HepG2 (cell line): ENCODE measurements around the gene APLF. TPM values are rescaled to one million over a fixed set of nuclear protein-coding genes. Genes with fewer than 3 reads are reported as not detected.

Source experiments
- ATAC-seq: fragments of 200-7000 bp; cut with Tn5 transposase; 3 replicates; pipeline ENCODE4 v1.9.1; 2020; ENCODE audit warnings: mild to moderate bottlenecking, moderate library complexity
- BruUV-seq: library from RNA; stranded (reverse); fragments of 400-500 nt; replicated peaks from 2 replicates; lab custom pipeline; 2021; lab: Mats Ljungman, UMichigan
- CTCF ChIA-PET: fragments of 300-600 bp; formaldehyde crosslinking; extraction: SDS; loops from one replicate; lab custom pipeline; 2021; ENCODE audit warnings: low total read pairs, inconsistent platforms, low intra/inter-chr PET ratio; lab: Yijun Ruan, JAX
- POLR2A ChIA-PET: fragments of 350-600 bp; sonication (Branson Sonifier 250); formaldehyde crosslinking; loops from one replicate; lab custom pipeline; 2020; ENCODE audit warnings: antibody characterized with exemption, inconsistent platforms; lab: Yijun Ruan, JAX
- DNase-seq: peaks from one replicate; pipeline ENCODE4 v3.0.0-alpha.2; 2015; ENCODE audit warnings: low spot score
- FAIRE-seq: peaks from 3 replicates; lab custom pipeline; 2011; peaks lifted over from hg19 to GRCh38; lab: Jason Lieb, UNC
- H2AFZ ChIP-seq: one replicate; pipeline ENCODE4 v1.6.1; 2011; ENCODE audit warnings: low read length, inconsistent platforms
- H3K27ac ChIP-seq: fragments of 300-600 bp; 3 replicates; pipeline ENCODE4 v1.8.0; 2011; ENCODE audit warnings: mixed run types, mild to moderate bottlenecking, mixed read lengths, low read length, inconsistent platforms; ENCODE audit not compliant: insufficient read depth; ENCODE audit errors: extremely low read length
- H3K27me3 ChIP-seq, 2 experiments: fragments of 200-600 bp in 1 of 2; 2 replicates in 1 of 2; 3 replicates in 1 of 2; pipeline versions ENCODE4 v1.6.0 to v1.8.0; 2011; ENCODE audit warnings: low read length in 2 of 2, mild to moderate bottlenecking in 2 of 2, moderate library complexity in 2 of 2, inconsistent platforms in 1 of 2; ENCODE audit not compliant: insufficient read depth in 2 of 2, control insufficient read depth in 1 of 2
- H3K36me3 ChIP-seq, 2 experiments: fragments of 200-600 bp in 1 of 2; replicated peaks in 1 of 2; 2 replicates in 1 of 2; 3 replicates in 1 of 2; pipeline versions ENCODE4 v1.5.1 to v1.8.0; 2011; ENCODE audit warnings: low read length in 2 of 2, inconsistent platforms in 1 of 2; ENCODE audit not compliant: insufficient read depth in 2 of 2, control insufficient read depth in 1 of 2
- H3K4me1 ChIP-seq: 2 replicates; pipeline ENCODE4 v1.5.1; 2012; ENCODE audit warnings: low read length, inconsistent platforms; ENCODE audit not compliant: insufficient read depth
- H3K4me2 ChIP-seq: 2 replicates; pipeline ENCODE4 v1.6.0; 2011; ENCODE audit warnings: low read depth, low read length, inconsistent platforms
- H3K4me3 ChIP-seq, 3 experiments: fragments of 200-600 bp in 1 of 3; sonication (generic), shearing (Covaris generic) in 1 of 3; replicated peaks in 1 of 3; 2 replicates each; pipeline ENCODE4 v1.5.1; 2011 to 2016; ENCODE audit warnings: low read length in 3 of 3, inconsistent platforms in 2 of 3, low read depth in 2 of 3, mild to moderate bottlenecking in 2 of 3, control low read depth in 1 of 3, mixed read lengths in 1 of 3; ENCODE audit not compliant: insufficient read depth in 1 of 3
- H3K79me2 ChIP-seq: one replicate; pipeline ENCODE4 v1.6.1; 2011; ENCODE audit warnings: low read length, inconsistent platforms; ENCODE audit not compliant: insufficient read depth
- H3K9ac ChIP-seq: 2 replicates; pipeline ENCODE4 v1.6.0; 2011; ENCODE audit warnings: mild to moderate bottlenecking, low read depth, low read length, inconsistent platforms; ENCODE audit not compliant: insufficient read depth
- H3K9me3 ChIP-seq: 2 replicates; pipeline ENCODE4 v1.5.1; 2012; ENCODE audit warnings: mild to moderate bottlenecking, low read length
- H4K20me1 ChIP-seq: 2 replicates; pipeline ENCODE4 v1.6.0; 2011; ENCODE audit warnings: inconsistent platforms, mild to moderate bottlenecking, low read length, moderate library complexity; ENCODE audit not compliant: insufficient read depth
- BATF2 ChIP-seq: sonication (generic); formaldehyde crosslinking; IDR thresholded peaks from 2 replicates; pipeline ENCODE4 v1.8.0; 2022; ENCODE audit warnings: mild to moderate bottlenecking, missing genetic modification reagents, moderate library complexity
- GLMP ChIP-seq: sonication (generic); formaldehyde crosslinking; IDR thresholded peaks from 2 replicates; pipeline ENCODE4 v1.9.0; 2021; ENCODE audit warnings: missing genetic modification reagents, mild to moderate bottlenecking, borderline replicate concordance
- LCORL ChIP-seq, 2 experiments: fragments of 450-650 bp in 1 of 2; sonication (generic) in 1 of 2; formaldehyde crosslinking in 1 of 2; IDR thresholded peaks; 2 replicates each; pipeline versions ENCODE4 v1.5.0 to v1.6.1; 2017 to 2020; ENCODE audit warnings: antibody characterized with exemption in 1 of 2, missing genetic modification reagents in 1 of 2
- NCOR1 ChIP-seq: fragments of 200-600 bp; sonication (generic); IDR thresholded peaks from 2 replicates; pipeline ENCODE4 v1.7.0; 2017; ENCODE audit warnings: antibody characterized with exemption, low read length, borderline replicate concordance
- REPIN1 ChIP-seq: sonication (generic); formaldehyde crosslinking; IDR thresholded peaks from 2 replicates; pipeline ENCODE4 v1.8.0; 2022; ENCODE audit warnings: missing genetic modification reagents, low read depth, mild to moderate bottlenecking, borderline replicate concordance
- ZFP36L2 ChIP-seq: sonication (generic); formaldehyde crosslinking; IDR thresholded peaks from 2 replicates; pipeline ENCODE4 v1.4.0; 2020; ENCODE audit warnings: missing genetic modification reagents
- ZNF335 ChIP-seq: sonication (generic); formaldehyde crosslinking; IDR thresholded peaks from 2 replicates; pipeline ENCODE4 v1.4.0; 2020; ENCODE audit warnings: missing genetic modification reagents
- ZNF724P ChIP-seq: sonication (generic); formaldehyde crosslinking; IDR thresholded peaks from 2 replicates; pipeline ENCODE4 v1.8.0; 2022; ENCODE audit warnings: missing genetic modification reagents, borderline replicate concordance
- ZNF850 ChIP-seq: sonication (generic); formaldehyde crosslinking; conservative IDR thresholded peaks from 2 replicates; pipeline ENCODE4 v1.9.0; 2021; ENCODE audit warnings: mild to moderate bottlenecking, missing genetic modification reagents
- WGBS: methylation state at CpG from one replicate; pipeline ENCODE4 v1.1.6; 2017; ENCODE audit warnings: low lambda C conversion rate; 5-methylcytosine and 5-hydroxymethylcytosine counted together
- in situ Hi-C: cut with HindIII; loops from 2 replicates; pipeline ENCODE4 v1.10.0; 2017; ENCODE audit warnings: low pct_unique_long_range_greater_than_20kb; ENCODE audit not compliant: extremely low pct_ligation_motif_present
- intact Hi-C: fragments of 100-400 bp; cut with micrococcal nuclease; formaldehyde crosslinking; loops from one replicate; pipeline ENCODE4 v1.10.0; 2022; ENCODE audit not compliant: unreplicated experiment
- polyA plus RNA-seq, 8 experiments: library from polyadenylated mRNA; depleted of rRNA in 3 of 8; stranded (reverse) in 7 of 8; unstranded in 1 of 8; fragments of >200 nt; fragmentation: Illumina TruSeq in 4 of 8; extraction: Trizol in 4 of 8; gene quantifications; 2 replicates each; pipeline versions ENCODE4 v1.2.1 to v1.2.3, GENCODE V29; 2011 to 2016; ENCODE audit warnings: low read depth in 4 of 8, missing spikeins in 1 of 8, mixed read lengths in 1 of 8; ENCODE audit not compliant: insufficient read depth in 1 of 8
- total RNA-seq, 5 experiments: library from RNA; depleted of rRNA; stranded (reverse); fragments of >200 nt; fragmentation: Illumina TruSeq; extraction: Trizol; gene quantifications; 2 replicates each; pipeline ENCODE4 v1.2.3, GENCODE V29; 2016; ENCODE audit warnings: low read depth in 1 of 5
- TF ChIP-seq, protein P1 (sequence below): sonication (generic); formaldehyde crosslinking; IDR thresholded peaks from 2 replicates; pipeline ENCODE4 v1.4.0; 2020; ENCODE audit warnings: mild to moderate bottlenecking, missing genetic modification reagents

APLF gene
- total and polyA plus RNA-seq, 2 of the 13 experiments (the other 11 are each of a cell fraction or from before 2014, with no cell fraction given), result 0.45 to 2.2 TPM

GRCh38 chr2:68501768-68502167, 34.4 kb downstream of the APLF start:
- Histone ChIP-seq H3K4me2 (no peak overlapping the region), H3K79me2 (no peaks in the 10 kb centered on the region), H3K9ac (no peak overlapping the region), H3K4me1 (no peaks in the 10 kb centered on the region), H3K27me3 (no peaks in the 10 kb centered on the region; a peak in 1 of 5 replicates), H3K36me3 (no peaks in the 10 kb centered on the region), H4K20me1 (no peaks in the 10 kb centered on the region), H3K4me3 (no peak overlapping the region), H3K9me3 (peaks cover 3% of the 10 kb centered on the region; the same call in 1 of the 2 replicates), H3K27ac (no peak overlapping the region), H2AFZ (no peak overlapping the region)
- BruUV-seq, result no TSS peak
- ATAC-seq (no peak), FAIRE-seq (no peak), DNase-seq (no peak)
- in situ Hi-C loops (no loop called here), intact Hi-C loops (no loop called here)
- 56% methylated on average over 5 of the region's 5 CpGs for WGBS
- CTCF ChIA-PET, result no interaction called here
- TF ChIP-seq ZNF335 (CRISPR knock-in tag), result no peak
- no peak for TF ChIP-seq NCOR1
- TF ChIP-seq ZFP36L2 (CRISPR knock-in tag), result no peak
- no peak for TF ChIP-seq LCORL (IDR thresholded peaks at IDR 0.05)
- TF ChIP-seq LCORL (CRISPR knock-in tag; IDR thresholded peaks at IDR 0.05), result no peak
- no peak for TF ChIP-seq BATF2 (CRISPR knock-in tag)
- TF ChIP-seq, protein P1, sequence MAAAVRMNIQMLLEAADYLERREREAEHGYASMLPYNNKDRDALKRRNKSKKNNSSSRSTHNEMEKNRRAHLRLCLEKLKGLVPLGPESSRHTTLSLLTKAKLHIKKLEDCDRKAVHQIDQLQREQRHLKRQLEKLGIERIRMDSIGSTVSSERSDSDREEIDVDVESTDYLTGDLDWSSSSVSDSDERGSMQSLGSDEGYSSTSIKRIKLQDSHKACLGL (CRISPR knock-in tag), result no peak
- TF ChIP-seq ZNF724P (CRISPR knock-in tag), result no peak
- no peak for TF ChIP-seq ZNF850
- no peak for TF ChIP-seq REPIN1
- TF ChIP-seq GLMP (CRISPR knock-in tag), result no peak
- TF ChIP-seq, all 625 proteins: peak for 0
- POLR2A ChIA-PET, result no interaction called here
